HepG2 (cell line): ENCODE results near the gene THSD4.

Source experiments
- AGO2 ChIP-seq: fragments of 200-400 bp; formaldehyde crosslinking; optimal IDR thresholded peaks from 2 replicates; pipeline ENCODE3; 2017; ENCODE audit warnings: mild to moderate bottlenecking, low read depth, low read length, moderate library complexity
- ARNT2 ChIP-seq: sonication (generic); formaldehyde crosslinking; IDR thresholded peaks from 2 replicates; pipeline ENCODE4 v1.8.0; 2022; ENCODE audit warnings: mild to moderate bottlenecking, low read depth, missing genetic modification reagents, moderate library complexity
- FOXP4 ChIP-seq: sonication (generic); formaldehyde crosslinking; IDR thresholded peaks from 2 replicates; pipeline ENCODE4 v1.4.0; 2020; ENCODE audit warnings: missing genetic modification reagents
- MTA1 ChIP-seq: sonication (generic); formaldehyde crosslinking; IDR thresholded peaks from 2 replicates; pipeline ENCODE4 v1.4.0; 2020; ENCODE audit warnings: missing genetic modification reagents, mild to moderate bottlenecking, borderline replicate concordance
- PATZ1 ChIP-seq: sonication (generic); formaldehyde crosslinking; IDR thresholded peaks from 2 replicates; pipeline ENCODE4 v1.4.0; 2020; ENCODE audit warnings: missing genetic modification reagents
- SRF ChIP-seq: IDR thresholded peaks from 2 replicates; pipeline ENCODE4 v1.6.1; 2011; ENCODE audit warnings: mild to moderate bottlenecking, low read depth, low read length, moderate library complexity
- TBL1XR1 ChIP-seq: fragments of 150-350 bp; IDR thresholded peaks from 2 replicates; pipeline ENCODE4 v1.6.1; 2014; ENCODE audit warnings: borderline replicate concordance, low read length; ENCODE audit not compliant: partially characterized antibody
- ZNF12 ChIP-seq: sonication (generic); formaldehyde crosslinking; IDR thresholded peaks from 2 replicates; pipeline ENCODE4 v1.5.0; 2020; ENCODE audit warnings: missing genetic modification reagents
- TF ChIP-seq, protein P1 (sequence below): sonication (generic); formaldehyde crosslinking; IDR thresholded peaks from 2 replicates; pipeline ENCODE4 v1.8.1; 2022; ENCODE audit warnings: mild to moderate bottlenecking, missing genetic modification reagents

- TF ChIP-seq TBL1XR1 (no peak), PATZ1 (CRISPR knock-in tag) (no peak), ZNF12 (CRISPR knock-in tag) (no peak), AGO2 (no peak), MTA1 (no peak), SRF (no peak), ARNT2 (CRISPR knock-in tag) (no peak), FOXP4 (no peak)
- TF ChIP-seq, protein P1, sequence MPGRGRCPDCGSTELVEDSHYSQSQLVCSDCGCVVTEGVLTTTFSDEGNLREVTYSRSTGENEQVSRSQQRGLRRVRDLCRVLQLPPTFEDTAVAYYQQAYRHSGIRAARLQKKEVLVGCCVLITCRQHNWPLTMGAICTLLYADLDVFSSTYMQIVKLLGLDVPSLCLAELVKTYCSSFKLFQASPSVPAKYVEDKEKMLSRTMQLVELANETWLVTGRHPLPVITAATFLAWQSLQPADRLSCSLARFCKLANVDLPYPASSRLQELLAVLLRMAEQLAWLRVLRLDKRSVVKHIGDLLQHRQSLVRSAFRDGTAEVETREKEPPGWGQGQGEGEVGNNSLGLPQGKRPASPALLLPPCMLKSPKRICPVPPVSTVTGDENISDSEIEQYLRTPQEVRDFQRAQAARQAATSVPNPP (CRISPR knock-in tag): no peak
Observed at GRCh38 chr15:71094137-71094536, 21.1 kb upstream of the THSD4 start.
